Smooth muscle cell of the pulmonary artery (primary cell): Measurements from ENCODE around the gene DHX34. TPM values are rescaled to one million over a fixed set of nuclear protein-coding genes. Genes with fewer than 3 reads are reported as not detected.

Source experiments
- total RNA-seq: library from RNA; depleted of rRNA; stranded (reverse); fragments of >200 nt; gene quantifications from 2 replicates; pipeline ENCODE4 v1.2.3, GENCODE V29; 2014

The DHX34 gene
- total RNA-seq: 8.4 and 16.8 TPM in 2 replicates

GRCh38 chr19:47348819-47349795 is at the start of gene DHX34:
Gene DHX34 (plus strand): TSS chr19:47349315. CDS start chr19:47353031, 3,716 bp downstream.

DNA sequence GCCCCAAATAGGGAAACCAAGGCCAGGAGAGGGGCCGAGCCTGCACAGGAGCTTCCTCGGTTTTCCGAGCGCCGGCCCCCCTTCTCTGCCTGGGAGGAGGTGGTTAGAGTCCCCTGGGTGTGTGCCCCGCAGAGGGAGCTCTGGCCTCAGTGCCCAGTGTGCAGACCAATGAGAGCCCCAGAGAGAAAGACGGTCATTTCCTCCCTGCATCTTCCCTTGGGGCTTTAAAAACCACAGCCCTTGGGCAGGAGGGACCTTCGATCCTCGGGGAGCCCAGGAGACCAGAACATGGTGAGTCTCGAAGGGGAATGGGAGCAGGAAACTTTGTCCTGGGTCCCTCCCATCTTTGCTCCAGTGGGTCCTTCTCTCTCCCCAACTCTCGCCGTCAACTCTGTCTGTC is 39.5 kb upstream of the DHX34 start, which contains the start of gene C5AR1:
Gene C5AR1, plus strand, starts transcription at position 254 of the 400 bp plus-strand sequence. Its CDS starts 35 bp downstream, at position 289.

GRCh38 chr19:47331931-47332547 is 17.1 kb upstream of the DHX34 start, which contains the start of gene C5AR2:
Gene C5AR2 (plus strand): TSS chr19:47332175. CDS start chr19:47340800, 8,625 bp downstream.

DNA sequence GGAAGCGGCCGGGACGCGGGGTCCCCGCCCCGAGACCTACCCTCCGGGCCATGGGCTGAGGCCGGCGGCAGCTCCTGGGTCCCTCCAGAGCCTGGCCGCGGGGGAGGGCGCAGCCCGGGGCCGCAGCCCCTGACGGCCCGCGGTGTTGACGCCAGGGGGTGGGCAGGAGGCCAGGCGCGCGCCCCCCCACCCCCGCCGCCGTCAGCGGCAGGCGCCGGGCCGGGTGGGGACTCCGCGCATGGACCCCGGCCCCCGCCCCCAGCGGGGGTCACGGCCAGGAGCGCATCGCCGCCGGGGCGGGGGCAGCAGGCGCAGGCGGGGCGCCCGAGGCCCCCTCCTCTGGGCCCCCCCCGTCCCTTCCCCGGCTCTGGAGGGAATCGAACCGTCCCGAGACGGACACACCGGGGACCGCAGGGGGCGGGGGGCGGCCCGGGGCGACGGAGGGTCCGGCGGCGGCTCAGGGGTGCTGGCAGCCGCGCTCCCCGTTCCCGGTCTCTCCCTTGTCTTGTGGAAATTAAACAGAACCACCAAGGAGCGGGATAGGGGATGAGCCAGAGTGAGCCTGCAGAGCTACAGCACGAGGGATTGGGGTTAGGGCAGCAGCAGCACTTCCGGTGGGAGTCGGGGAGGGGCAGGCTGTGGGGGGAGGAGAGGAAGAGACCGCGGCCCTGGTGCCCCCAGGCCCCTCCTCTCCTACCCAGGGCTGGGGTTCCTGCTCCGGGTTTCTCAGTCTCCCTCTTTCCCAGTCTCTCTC is 70.1 kb downstream of the DHX34 start, which contains the start of gene MEIS3:
Gene MEIS3, minus strand, starts transcription at position 498 of the 754 bp plus-strand sequence. Its CDS starts 446 bp downstream, at position 52.

Other genes starting within 250 kb of the DHX34 start
- gene ZC3H4, start 235.5 kb upstream of the DHX34 start, total RNA-seq: 10.4 and 13.3 TPM in 2 replicates
- 82.1 and 93.9 TPM in 2 replicates for gene SAE1, start 218.5 kb upstream of the DHX34 start, total RNA-seq
- 10.5 and 14.8 TPM in 2 replicates for gene BBC3, start 118.1 kb upstream of the DHX34 start, total RNA-seq
- 8.3 and 9.3 TPM in 2 replicates for gene CCDC9, start 92.8 kb upstream of the DHX34 start, total RNA-seq
- 3.0 and 3.9 TPM in 2 replicates for gene INAFM1, start 74.4 kb upstream of the DHX34 start, total RNA-seq
- gene C5AR1, start 39.5 kb upstream of the DHX34 start, total RNA-seq: 0.39 and 0.73 TPM in 2 replicates
- 0.07 and 0.17 TPM in 2 replicates for gene C5AR2, start 17.1 kb upstream of the DHX34 start, total RNA-seq
- gene MEIS3, start 70.2 kb downstream of the DHX34 start, total RNA-seq: 29.7 and 50.3 TPM in 2 replicates
- gene SLC8A2, start 122.6 kb downstream of the DHX34 start, total RNA-seq: 0.20 and 0.36 TPM in 2 replicates
- gene KPTN, start 134.9 kb downstream of the DHX34 start, total RNA-seq: 5.7 and 6.2 TPM in 2 replicates
- 77.9 and 86.4 TPM in 2 replicates for gene NAPA, start 165.7 kb downstream of the DHX34 start, total RNA-seq
- gene ZNF541, start 223.8 kb downstream of the DHX34 start, total RNA-seq: 0.07 and 0.17 TPM in 2 replicates